A673 (cell line): ENCODE data around the gene LRRTM1.

ENCODE experiments used
- EZH2 ChIP-seq: fragments of 200-600 bp; sonication (generic); IDR thresholded peaks from 2 replicates; pipeline ENCODE4 v1.6.1; 2017; ENCODE audit warnings: borderline replicate concordance, low read depth, mild to moderate bottlenecking, mixed read lengths, antibody characterized with exemption, low read length; ENCODE audit not compliant: poor library complexity, severe bottlenecking
- TF ChIP-seq, protein P1 (sequence below): fragments of 300-800, 200-600 bp; sonication (generic); conservative IDR thresholded peaks from 2 replicates; pipeline ENCODE4 v1.5.1; 2017; ENCODE audit warnings: low read depth, mild to moderate bottlenecking, antibody characterized with exemption, low read length, moderate library complexity, mixed read lengths

DNA sequence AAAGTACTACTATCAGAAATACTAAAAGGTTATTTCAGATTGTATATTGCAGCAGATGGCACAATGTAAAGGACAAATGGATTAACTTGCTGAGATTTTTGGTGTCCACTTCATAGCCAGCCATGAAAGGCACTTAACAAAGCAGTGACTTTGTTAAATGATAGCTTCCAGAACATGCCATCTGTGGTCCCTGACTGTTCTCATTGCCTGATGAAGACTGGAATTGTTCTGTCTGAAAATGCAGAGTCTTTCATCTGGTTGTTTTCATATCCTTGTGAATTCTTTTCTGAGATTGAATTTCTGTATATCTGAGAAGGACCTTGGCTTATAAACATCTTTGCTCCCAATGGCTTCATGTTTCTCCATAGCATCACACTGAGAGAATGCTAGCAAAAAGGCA is 44.4 kb upstream of the LRRTM1 start:
- TF ChIP-seq, protein P1, sequence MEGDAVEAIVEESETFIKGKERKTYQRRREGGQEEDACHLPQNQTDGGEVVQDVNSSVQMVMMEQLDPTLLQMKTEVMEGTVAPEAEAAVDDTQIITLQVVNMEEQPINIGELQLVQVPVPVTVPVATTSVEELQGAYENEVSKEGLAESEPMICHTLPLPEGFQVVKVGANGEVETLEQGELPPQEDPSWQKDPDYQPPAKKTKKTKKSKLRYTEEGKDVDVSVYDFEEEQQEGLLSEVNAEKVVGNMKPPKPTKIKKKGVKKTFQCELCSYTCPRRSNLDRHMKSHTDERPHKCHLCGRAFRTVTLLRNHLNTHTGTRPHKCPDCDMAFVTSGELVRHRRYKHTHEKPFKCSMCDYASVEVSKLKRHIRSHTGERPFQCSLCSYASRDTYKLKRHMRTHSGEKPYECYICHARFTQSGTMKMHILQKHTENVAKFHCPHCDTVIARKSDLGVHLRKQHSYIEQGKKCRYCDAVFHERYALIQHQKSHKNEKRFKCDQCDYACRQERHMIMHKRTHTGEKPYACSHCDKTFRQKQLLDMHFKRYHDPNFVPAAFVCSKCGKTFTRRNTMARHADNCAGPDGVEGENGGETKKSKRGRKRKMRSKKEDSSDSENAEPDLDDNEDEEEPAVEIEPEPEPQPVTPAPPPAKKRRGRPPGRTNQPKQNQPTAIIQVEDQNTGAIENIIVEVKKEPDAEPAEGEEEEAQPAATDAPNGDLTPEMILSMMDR = no peak
- TF ChIP-seq EZH2 = no peak
